GM11168 (cell line): ENCODE results near the gene GLYATL3.

Experiments
- in situ Hi-C: fragments of 300-500 bp; cut with MboI; formaldehyde crosslinking; loops from one replicate; pipeline ENCODE4 v1.12.0; 2022; ENCODE audit warnings: low sequenced_read_pairs; ENCODE audit not compliant: unreplicated experiment

Gene GLYATL3

DNA sequence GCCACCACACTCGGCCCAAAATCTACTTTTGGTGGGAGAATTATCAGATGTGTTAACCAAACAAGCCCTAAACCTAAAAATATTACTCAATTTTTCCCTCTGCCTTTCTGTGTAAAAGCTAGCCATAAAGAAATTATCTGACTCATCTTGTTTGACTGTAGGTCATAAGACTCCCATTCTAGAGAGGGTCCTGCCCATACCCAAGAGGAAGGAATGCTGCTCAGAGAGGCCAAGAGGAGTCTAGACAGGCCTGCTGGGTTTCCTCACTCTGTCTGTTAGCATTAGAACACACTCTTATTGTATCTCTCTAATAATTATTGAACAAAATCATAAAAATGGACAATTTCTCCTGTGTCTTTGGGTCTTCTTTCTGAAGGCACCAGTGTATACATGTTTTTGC lies 76.9 kb downstream of the GLYATL3 start:
- in situ Hi-C loops: no loop called here
